GM10266 (cell line): ENCODE measurements around the gene LAIR1.

Experiments used
- DNase-seq: peaks from one replicate; pipeline ENCODE4 v3.0.0; 2012; ENCODE audit errors: extremely low spot score
- TF ChIP-seq, protein P1 (sequence below): IDR thresholded peaks from 2 replicates; pipeline ENCODE4 v1.5.1; 2012; ENCODE audit warnings: mild to moderate bottlenecking, low read depth; ENCODE audit not compliant: control insufficient read depth, insufficient read depth; ENCODE audit errors: missing control alignments

LAIR1 gene

DNA sequence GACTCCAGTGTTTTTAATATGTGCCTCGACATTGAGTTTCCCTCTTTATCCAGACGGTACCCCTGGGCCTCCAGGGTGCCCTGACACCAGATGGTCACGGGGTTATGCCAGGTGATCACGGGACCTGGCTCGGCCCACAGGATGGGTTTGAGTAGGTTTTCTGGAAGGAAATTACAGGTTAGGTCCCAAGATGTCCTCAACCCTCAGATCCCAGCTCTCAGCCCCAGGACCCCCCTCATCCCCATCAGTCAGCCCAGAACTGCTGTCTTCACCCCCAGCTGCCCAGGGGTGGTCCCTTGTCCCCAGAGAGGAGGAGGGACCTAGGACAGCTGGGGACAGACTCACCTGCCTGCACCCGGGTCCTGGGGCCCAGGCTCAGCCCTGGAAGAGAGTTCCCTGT lies 26.2 kb downstream of the LAIR1 start:
- no peak for DNase-seq
- TF ChIP-seq, protein P1, sequence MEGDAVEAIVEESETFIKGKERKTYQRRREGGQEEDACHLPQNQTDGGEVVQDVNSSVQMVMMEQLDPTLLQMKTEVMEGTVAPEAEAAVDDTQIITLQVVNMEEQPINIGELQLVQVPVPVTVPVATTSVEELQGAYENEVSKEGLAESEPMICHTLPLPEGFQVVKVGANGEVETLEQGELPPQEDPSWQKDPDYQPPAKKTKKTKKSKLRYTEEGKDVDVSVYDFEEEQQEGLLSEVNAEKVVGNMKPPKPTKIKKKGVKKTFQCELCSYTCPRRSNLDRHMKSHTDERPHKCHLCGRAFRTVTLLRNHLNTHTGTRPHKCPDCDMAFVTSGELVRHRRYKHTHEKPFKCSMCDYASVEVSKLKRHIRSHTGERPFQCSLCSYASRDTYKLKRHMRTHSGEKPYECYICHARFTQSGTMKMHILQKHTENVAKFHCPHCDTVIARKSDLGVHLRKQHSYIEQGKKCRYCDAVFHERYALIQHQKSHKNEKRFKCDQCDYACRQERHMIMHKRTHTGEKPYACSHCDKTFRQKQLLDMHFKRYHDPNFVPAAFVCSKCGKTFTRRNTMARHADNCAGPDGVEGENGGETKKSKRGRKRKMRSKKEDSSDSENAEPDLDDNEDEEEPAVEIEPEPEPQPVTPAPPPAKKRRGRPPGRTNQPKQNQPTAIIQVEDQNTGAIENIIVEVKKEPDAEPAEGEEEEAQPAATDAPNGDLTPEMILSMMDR: no peak

DNA sequence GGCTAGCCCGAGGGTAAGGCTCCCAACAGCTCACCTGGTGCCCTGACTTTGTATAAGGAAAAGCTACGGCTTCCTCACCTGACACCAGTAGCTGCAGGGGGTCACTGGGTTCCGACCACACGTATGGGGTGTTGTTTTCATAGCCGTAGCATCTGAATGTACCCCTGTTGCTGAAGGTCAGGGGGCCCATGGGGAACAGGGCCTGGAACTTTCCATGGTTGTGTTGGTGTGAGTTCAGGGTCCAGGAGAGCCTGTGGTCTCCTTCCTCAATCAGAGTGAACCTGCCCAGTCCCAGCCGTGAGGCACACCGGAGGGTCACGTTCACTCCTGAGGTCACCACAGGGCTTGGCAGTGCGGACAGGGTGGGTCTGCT lies 26.9 kb downstream of the LAIR1 start:
- DNase-seq: no peak
- TF ChIP-seq, protein P1: no peak

DNA sequence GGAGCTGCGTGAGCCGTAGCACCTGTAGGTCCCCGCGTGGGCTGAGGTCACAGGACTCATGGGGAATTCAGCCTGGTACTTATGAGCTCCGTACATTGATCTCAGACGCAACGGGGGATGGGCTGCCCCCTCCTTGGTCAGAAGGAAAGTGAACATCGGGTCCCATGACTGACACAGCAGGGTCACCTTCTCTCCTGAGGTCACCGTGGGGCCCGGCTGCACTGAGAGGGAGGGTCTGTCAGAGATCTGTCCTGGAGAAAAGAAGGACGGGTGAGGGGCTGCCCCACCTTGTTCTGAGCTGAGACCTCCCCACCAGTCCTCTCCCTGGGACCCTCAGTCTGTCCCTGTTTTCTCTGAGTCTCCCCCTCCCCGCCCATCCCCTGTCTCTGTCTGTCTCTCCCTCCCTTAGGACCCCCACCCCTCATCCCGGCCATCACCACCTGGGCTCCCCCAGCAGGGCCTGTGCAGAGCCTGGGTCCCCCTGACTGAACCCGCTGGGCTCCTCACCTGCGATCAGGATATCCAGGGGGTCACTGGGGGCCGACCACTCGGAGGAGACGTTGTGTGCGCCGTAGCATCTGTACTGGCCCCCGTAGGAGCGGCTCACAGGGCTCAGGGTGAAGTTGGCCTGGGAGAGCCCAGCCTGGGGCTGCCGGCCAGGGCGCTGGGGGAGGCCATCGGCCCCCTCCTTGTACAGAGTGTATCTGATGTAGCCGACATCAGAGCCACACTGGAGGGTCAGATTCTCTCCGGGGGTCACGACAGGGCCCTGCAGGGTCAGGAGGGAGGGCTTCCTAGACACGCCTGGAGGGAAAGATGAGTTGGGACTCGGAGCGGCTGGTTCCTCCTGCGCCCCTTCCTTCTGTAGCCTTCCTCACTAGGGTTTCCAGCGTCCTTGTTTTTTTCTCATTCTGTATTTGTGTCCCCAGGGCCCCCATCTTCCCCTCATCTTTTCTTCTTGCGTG lies 27.6 kb downstream of the LAIR1 start:
- TF ChIP-seq, protein P1: no peak
- no peak for DNase-seq

DNA sequence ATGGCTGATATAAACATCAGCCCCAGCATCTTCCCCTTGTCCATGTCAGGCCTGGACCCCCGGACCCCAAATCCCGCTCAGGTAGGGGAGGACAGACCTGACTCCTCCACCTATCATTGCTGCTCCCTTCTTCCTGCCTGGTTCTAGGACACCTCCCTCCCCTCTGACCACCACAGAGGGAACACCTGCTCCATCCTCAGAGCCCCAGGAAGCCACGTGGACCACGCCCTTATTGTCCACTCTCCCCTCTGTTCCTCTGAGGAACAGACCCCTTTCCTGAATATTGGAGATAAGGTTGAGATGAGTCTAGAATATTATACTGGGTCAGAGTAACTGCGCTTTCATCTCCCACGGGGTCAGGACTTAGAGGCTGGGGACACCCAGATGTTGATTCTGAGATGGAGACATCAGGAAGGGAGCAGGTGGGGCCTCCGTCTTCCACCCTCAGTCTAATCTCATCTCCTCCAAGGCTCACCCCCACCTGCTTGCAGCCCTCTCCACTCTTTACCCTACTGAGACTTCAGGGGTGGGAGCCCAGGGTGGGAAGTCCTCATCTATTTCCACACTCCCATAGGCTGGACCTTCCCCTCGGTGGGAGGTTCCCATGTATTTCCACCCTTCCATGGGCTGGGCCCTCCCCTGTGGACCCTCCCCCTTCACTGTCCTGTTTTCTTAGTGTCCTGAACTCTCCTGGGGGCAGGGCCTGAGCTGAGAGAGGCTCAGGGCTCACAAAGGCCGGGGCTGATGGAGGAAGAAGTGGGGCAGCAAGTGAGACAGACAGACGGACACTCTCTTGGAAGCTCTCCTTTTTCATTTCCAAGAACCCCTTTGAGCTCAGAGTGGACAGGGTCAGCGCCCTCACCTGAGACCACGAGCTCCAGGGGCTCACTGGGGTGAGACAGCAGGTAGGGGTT lies 28.5 kb downstream of the LAIR1 start:
- no peak for DNase-seq
- TF ChIP-seq, protein P1: no peak

DNA sequence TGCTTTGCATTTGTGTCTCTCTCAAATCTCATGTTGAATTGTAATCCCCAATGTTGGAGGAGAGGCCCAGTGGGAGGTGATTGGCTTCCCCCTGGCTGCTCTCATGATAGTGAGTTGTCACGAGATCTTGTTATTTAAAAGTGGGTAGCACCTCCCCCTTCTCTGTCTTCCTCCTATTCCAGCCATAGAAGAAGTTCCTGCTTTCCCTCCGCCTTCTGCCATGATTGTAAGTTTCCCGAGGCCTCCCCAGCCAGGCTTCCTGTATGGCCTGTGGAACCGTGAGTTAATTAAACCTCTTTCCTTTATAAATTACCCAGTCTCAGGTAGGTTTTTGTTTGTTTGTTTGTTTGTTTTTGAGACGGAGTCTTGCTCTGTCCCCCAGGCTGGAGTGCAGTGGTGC lies 29.6 kb downstream of the LAIR1 start:
- no peak for DNase-seq
- TF ChIP-seq, protein P1: no peak

DNA sequence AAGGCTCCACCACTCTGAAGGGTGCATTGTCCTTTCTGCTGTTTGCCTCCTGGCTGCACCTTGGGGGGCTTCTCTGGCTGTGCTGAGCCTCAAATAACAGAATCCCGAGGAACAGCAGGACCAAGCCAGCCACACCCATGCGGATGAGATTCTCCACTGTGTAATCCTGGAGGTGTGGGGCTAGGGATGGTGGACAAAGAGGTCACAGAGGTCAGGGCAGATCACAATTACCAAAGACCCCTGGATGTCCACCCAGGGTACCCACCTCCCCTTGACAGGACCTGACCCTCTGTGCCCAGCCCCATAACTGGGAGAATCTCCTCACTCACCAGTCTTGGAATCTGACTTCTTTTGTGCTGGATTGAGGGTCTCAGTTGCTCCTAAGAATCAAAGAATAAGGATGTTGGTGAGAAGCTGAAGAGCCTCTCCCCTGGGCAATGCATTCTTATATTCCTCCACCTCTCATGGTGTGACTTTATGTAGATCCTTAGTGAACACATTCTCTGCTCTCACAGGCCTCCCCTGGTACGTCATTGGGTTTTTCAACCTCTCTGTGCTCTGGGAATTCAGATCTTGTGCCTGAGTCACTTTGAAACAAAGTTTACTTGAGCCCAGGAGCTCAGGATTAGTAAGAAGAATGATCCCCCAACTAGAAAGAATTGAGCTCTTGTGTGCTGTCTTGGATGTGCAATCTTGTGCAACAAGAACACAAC lies 31.0 kb downstream of the LAIR1 start:
- no peak for DNase-seq
- TF ChIP-seq, protein P1: no peak
